ENCODE results near the gene XRCC5.

DNA sequence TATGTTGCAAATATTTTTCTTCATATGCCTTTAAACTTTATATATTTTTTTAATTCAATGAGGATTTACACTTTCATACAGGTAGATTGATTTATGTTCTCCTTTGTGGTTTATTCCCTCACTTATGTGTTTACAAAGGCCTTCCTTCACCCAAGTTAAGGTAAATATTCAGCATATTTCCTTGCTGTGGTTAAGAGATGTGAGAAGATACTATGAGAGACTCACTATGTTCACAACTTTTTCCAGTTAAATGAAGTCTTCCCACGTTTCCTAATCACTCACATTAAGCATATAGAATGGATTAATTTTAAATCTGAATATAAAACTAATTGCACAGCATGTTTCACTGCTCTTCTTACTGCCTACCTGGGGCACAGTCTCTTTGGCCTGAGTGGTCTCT is 28.1 kb upstream of the XRCC5 start:
- TF ChIP-seq EZH2 (IDR thresholded peaks at IDR 0.05; ENCODE audit: low read depth, low read length, severe bottlenecking) (no peak), RAD21 (IDR thresholded peaks at IDR 0.05 in 1 of 2, conservative IDR thresholded peaks at IDR 0.05 in 1 of 2; ENCODE audit: low read depth in 2 of 2, low read length in 2 of 2) (no peak), TEAD4 (IDR thresholded peaks at IDR 0.05; ENCODE audit: low read depth, low read length) (no peak), TAF1 (IDR thresholded peaks at IDR 0.05; ENCODE audit: low read depth, low read length) (no peak), ZNF274 (IDR thresholded peaks at IDR 0.05; ENCODE audit: borderline replicate concordance, extremely low read depth, low read length) (no peak), POLR2A (IDR thresholded peaks at IDR 0.05; ENCODE audit: control extremely low read depth in 1 of 2, low read depth in 2 of 2, low read length in 2 of 2) (no peak), CHD1 (IDR thresholded peaks at IDR 0.05; ENCODE audit: low read depth, low read length) (no peak), ATF3 (IDR thresholded peaks at IDR 0.05; ENCODE audit: insufficient read depth, low read depth, low read length) (no peak), MAFK (IDR thresholded peaks at IDR 0.05; ENCODE audit: low read depth, low read length) (no peak), RFX5 (IDR thresholded peaks at IDR 0.05; ENCODE audit: borderline replicate concordance, low read depth, low read length) (no peak), EGR1 (IDR thresholded peaks at IDR 0.05; ENCODE audit: borderline replicate concordance, low read depth, low read length) (no peak), GABPA (IDR thresholded peaks at IDR 0.05; ENCODE audit: borderline replicate concordance, insufficient read depth, low read length) (no peak)
- TF ChIP-seq, protein P1, sequence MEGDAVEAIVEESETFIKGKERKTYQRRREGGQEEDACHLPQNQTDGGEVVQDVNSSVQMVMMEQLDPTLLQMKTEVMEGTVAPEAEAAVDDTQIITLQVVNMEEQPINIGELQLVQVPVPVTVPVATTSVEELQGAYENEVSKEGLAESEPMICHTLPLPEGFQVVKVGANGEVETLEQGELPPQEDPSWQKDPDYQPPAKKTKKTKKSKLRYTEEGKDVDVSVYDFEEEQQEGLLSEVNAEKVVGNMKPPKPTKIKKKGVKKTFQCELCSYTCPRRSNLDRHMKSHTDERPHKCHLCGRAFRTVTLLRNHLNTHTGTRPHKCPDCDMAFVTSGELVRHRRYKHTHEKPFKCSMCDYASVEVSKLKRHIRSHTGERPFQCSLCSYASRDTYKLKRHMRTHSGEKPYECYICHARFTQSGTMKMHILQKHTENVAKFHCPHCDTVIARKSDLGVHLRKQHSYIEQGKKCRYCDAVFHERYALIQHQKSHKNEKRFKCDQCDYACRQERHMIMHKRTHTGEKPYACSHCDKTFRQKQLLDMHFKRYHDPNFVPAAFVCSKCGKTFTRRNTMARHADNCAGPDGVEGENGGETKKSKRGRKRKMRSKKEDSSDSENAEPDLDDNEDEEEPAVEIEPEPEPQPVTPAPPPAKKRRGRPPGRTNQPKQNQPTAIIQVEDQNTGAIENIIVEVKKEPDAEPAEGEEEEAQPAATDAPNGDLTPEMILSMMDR (IDR thresholded peaks at IDR 0.05; ENCODE audit: control extremely low read depth in 1 of 3, insufficient read depth in 1 of 3, low read depth in 1 of 3, low read length in 3 of 3): no peak

Data from H1 (cell line).